IMR-90 (cell line): Measurements from ENCODE around the gene POLR3B. TPM values are rescaled to one million over a fixed set of nuclear protein-coding genes. Genes with fewer than 3 reads are reported as not detected.

Experiments
- ATAC-seq: fragments of 200-7000 bp; cut with Tn5 transposase; 2 replicates; pipeline ENCODE4 v1.9.1; 2020; ENCODE audit warnings: low read depth, mild to moderate bottlenecking, moderate library complexity
- BruUV-seq: library from RNA; stranded (reverse); fragments of 400-500 nt; replicated peaks from 2 replicates; lab custom pipeline; 2021; lab: Mats Ljungman, UMichigan
- CTCF ChIA-PET: fragments of 300-600 bp; formaldehyde crosslinking; extraction: SDS; loops from one replicate; lab custom pipeline; 2021; ENCODE audit warnings: antibody characterized with exemption; lab: Yijun Ruan, JAX
- POLR2A ChIA-PET: fragments of 300-600 bp; sonication (Branson Sonifier 250); formaldehyde crosslinking; loops from one replicate; lab custom pipeline; 2022; ENCODE audit warnings: antibody characterized with exemption; ENCODE audit not compliant: unreplicated experiment; lab: Charles Lee
- DNase-seq: peaks from one replicate; pipeline ENCODE4 v3.0.0; 2013
- H2AFZ ChIP-seq: replicated peaks from 2 replicates; pipeline ENCODE3; 2013; ENCODE audit warnings: low read length, mild to moderate bottlenecking; ENCODE audit not compliant: poor library complexity
- H2AK5ac ChIP-seq: 2 replicates; pipeline ENCODE4 v1.6.1; 2013; ENCODE audit warnings: low read depth, low read length, inconsistent platforms
- H2AK9ac ChIP-seq: replicated peaks from 2 replicates; pipeline ENCODE3; 2013; ENCODE audit warnings: mild to moderate bottlenecking, low read depth, low read length, moderate library complexity; ENCODE audit not compliant: poor library complexity
- H2BK120ac ChIP-seq: 2 replicates; pipeline ENCODE4 v1.6.1; 2013; ENCODE audit warnings: low read depth, low read length, inconsistent platforms
- H2BK15ac ChIP-seq: 3 replicates; pipeline ENCODE4 v1.6.1; 2013; ENCODE audit warnings: low read depth, low read length, inconsistent platforms
- H2BK20ac ChIP-seq: 2 replicates; pipeline ENCODE4 v1.6.1; 2013; ENCODE audit warnings: low read depth, mild to moderate bottlenecking, inconsistent platforms, low read length, moderate library complexity
- H2BK5ac ChIP-seq: 2 replicates; pipeline ENCODE4 v1.6.1; 2013; ENCODE audit warnings: mild to moderate bottlenecking, low read depth, low read length, inconsistent platforms; ENCODE audit not compliant: poor library complexity, severe bottlenecking
- H3K14ac ChIP-seq: replicated peaks from 2 replicates; pipeline ENCODE4 v1.6.1; 2013; ENCODE audit warnings: low read depth, low read length, inconsistent platforms
- H3K18ac ChIP-seq: 2 replicates; pipeline ENCODE4 v1.6.1; 2013; ENCODE audit warnings: low read depth, low read length, control low read depth
- H3K23ac ChIP-seq: 2 replicates; pipeline ENCODE4 v1.6.1; 2013; ENCODE audit warnings: low read depth, low read length, inconsistent platforms
- H3K27ac ChIP-seq: 2 replicates; pipeline ENCODE4 v1.5.1; 2013; ENCODE audit warnings: mild to moderate bottlenecking, control low read depth, low read length; ENCODE audit not compliant: insufficient read depth
- H3K27me3 ChIP-seq: 2 replicates; pipeline ENCODE4 v1.6.1; 2013; ENCODE audit warnings: low read length; ENCODE audit not compliant: control insufficient read depth, insufficient read depth
- H3K36me3 ChIP-seq: 2 replicates; pipeline ENCODE4 v1.6.1; 2013; ENCODE audit warnings: low read length, mixed read lengths; ENCODE audit not compliant: control insufficient read depth, insufficient read depth
- H3K4ac ChIP-seq: 2 replicates; pipeline ENCODE4 v1.6.1; 2013; ENCODE audit warnings: low read depth, low read length, inconsistent platforms
- H3K4me1 ChIP-seq: 2 replicates; pipeline ENCODE4 v1.6.1; 2013; ENCODE audit warnings: low read length, mixed read lengths; ENCODE audit not compliant: control insufficient read depth, insufficient read depth
- H3K4me2 ChIP-seq: 2 replicates; pipeline ENCODE4 v1.6.1; 2013; ENCODE audit warnings: low read depth, mild to moderate bottlenecking, control low read depth, low read length, moderate library complexity
- H3K4me3 ChIP-seq: 2 replicates; pipeline ENCODE4 v1.5.1; 2013; ENCODE audit warnings: low read depth, mild to moderate bottlenecking, control low read depth, low read length, moderate library complexity; ENCODE audit not compliant: insufficient read depth
- H3K56ac ChIP-seq: 2 replicates; pipeline ENCODE4 v1.6.1; 2013; ENCODE audit warnings: low read length, inconsistent platforms; ENCODE audit not compliant: insufficient read depth; ENCODE audit errors: extremely low read depth
- H3K79me1 ChIP-seq, 2 experiments: 2 replicates each; pipeline ENCODE4 v1.6.1; 2013; ENCODE audit warnings: low read length in 2 of 2, inconsistent platforms in 1 of 2, low read depth in 1 of 2
- H3K9ac ChIP-seq: 2 replicates; pipeline ENCODE4 v1.6.1; 2013; ENCODE audit warnings: low read depth, low read length, control low read depth
- H3K9me1 ChIP-seq: 2 replicates; pipeline ENCODE4 v1.6.1; 2013; ENCODE audit warnings: low read length, inconsistent platforms; ENCODE audit not compliant: insufficient read depth
- H3K9me3 ChIP-seq: 2 replicates; pipeline ENCODE4 v1.6.1; 2013; ENCODE audit warnings: low read length; ENCODE audit not compliant: control insufficient read depth, insufficient read depth
- H4K20me1 ChIP-seq: 2 replicates; pipeline ENCODE4 v1.6.1; 2013; ENCODE audit warnings: low read length, inconsistent platforms; ENCODE audit not compliant: insufficient read depth
- H4K5ac ChIP-seq: 2 replicates; pipeline ENCODE4 v1.6.1; 2013; ENCODE audit warnings: mild to moderate bottlenecking, low read depth, low read length, control low read depth
- H4K8ac ChIP-seq, 2 experiments: 2 replicates each; pipeline ENCODE4 v1.6.1; 2013; ENCODE audit warnings: low read depth in 2 of 2, low read length in 2 of 2, control low read depth in 1 of 2, inconsistent platforms in 1 of 2
- H4K91ac ChIP-seq: 2 replicates; pipeline ENCODE4 v1.6.1; 2013; ENCODE audit warnings: low read depth, low read length, inconsistent platforms; ENCODE audit not compliant: insufficient read depth
- BHLHE40 ChIP-seq: fragments of 150-350 bp; IDR thresholded peaks from 2 replicates; pipeline ENCODE4 v1.6.1; 2016; ENCODE audit warnings: mild to moderate bottlenecking, low read depth, low read length
- CEBPB ChIP-seq: IDR thresholded peaks from 2 replicates; pipeline ENCODE4 v1.6.1; 2012; ENCODE audit warnings: low read depth, low read length, improper control_type of control experiment
- CHD1 ChIP-seq: IDR thresholded peaks from 2 replicates; pipeline ENCODE4 v1.6.1; 2012; ENCODE audit warnings: low read depth, low read length, improper control_type of control experiment
- CTCF ChIP-seq: conservative IDR thresholded peaks from 2 replicates; pipeline ENCODE4 v1.5.1; 2012; ENCODE audit warnings: mild to moderate bottlenecking, low read depth, low read length, improper control_type of control experiment
- ELK1 ChIP-seq: fragments of 150-350 bp; IDR thresholded peaks from 2 replicates; pipeline ENCODE4 v1.6.1; 2016; ENCODE audit warnings: low read depth, mild to moderate bottlenecking, low read length, moderate library complexity, borderline replicate concordance
- FOS ChIP-seq: fragments of 150-350 bp; IDR thresholded peaks from 2 replicates; pipeline ENCODE4 v1.6.1; 2016; ENCODE audit warnings: low read depth, low read length
- MAFK ChIP-seq: IDR thresholded peaks from 2 replicates; pipeline ENCODE4 v1.6.1; 2012; ENCODE audit warnings: low read depth, low read length, improper control_type of control experiment
- MAZ ChIP-seq: IDR thresholded peaks from 2 replicates; pipeline ENCODE4 v1.6.1; 2012; ENCODE audit warnings: low read depth, mild to moderate bottlenecking, low read length, improper control_type of control experiment, moderate library complexity, borderline replicate concordance
- MXI1 ChIP-seq: IDR thresholded peaks from 2 replicates; pipeline ENCODE4 v1.6.1; 2012; ENCODE audit warnings: low read depth, mild to moderate bottlenecking, low read length, moderate library complexity, borderline replicate concordance
- NFE2L2 ChIP-seq: fragments of 150-350 bp; IDR thresholded peaks from 2 replicates; pipeline ENCODE4 v1.6.1; 2016; ENCODE audit warnings: low read depth, mild to moderate bottlenecking, low read length
- POLR2A ChIP-seq: IDR thresholded peaks from 2 replicates; pipeline ENCODE4 v1.6.1; 2012; ENCODE audit warnings: mild to moderate bottlenecking, low read depth, low read length
- RAD21 ChIP-seq: IDR thresholded peaks from 2 replicates; pipeline ENCODE4 v1.6.1; 2012; ENCODE audit warnings: low read length, improper control_type of control experiment
- RCOR1 ChIP-seq: IDR thresholded peaks from 2 replicates; pipeline ENCODE4 v1.6.1; 2012; ENCODE audit warnings: mild to moderate bottlenecking, low read length, improper control_type of control experiment; ENCODE audit not compliant: insufficient replicate concordance
- RFX5 ChIP-seq: IDR thresholded peaks from 2 replicates; pipeline ENCODE4 v1.8.0; 2012; ENCODE audit warnings: low read depth, mild to moderate bottlenecking, low read length, moderate library complexity
- SMC3 ChIP-seq: fragments of 150-350 bp; IDR thresholded peaks from 2 replicates; pipeline ENCODE4 v1.6.1; 2016; ENCODE audit warnings: low read depth, mild to moderate bottlenecking, antibody characterized with exemption, low read length, moderate library complexity
- USF2 ChIP-seq: fragments of 150-350 bp; IDR thresholded peaks from 2 replicates; pipeline ENCODE4 v1.6.1; 2017; ENCODE audit warnings: mild to moderate bottlenecking, antibody characterized with exemption, low read length, low read depth
- WGBS, 2 experiments: methylation state at CpG; one replicate each; pipeline versions ENCODE4 v1.1.5 to v1.1.7; 2013; ENCODE audit warnings: missing lambda C conversion rate in 2 of 2; ENCODE audit not compliant: insufficient read length in 1 of 2; ENCODE audit errors: extremely low coverage in 2 of 2; 5-methylcytosine and 5-hydroxymethylcytosine counted together
- dilution Hi-C: fragments of 300-500 bp; cut with HindIII; formaldehyde crosslinking; loops from one replicate; pipeline ENCODE4 v1.14.3; 2018; ENCODE audit warnings: low sequenced_read_pairs; ENCODE audit not compliant: unreplicated experiment
- in situ Hi-C: fragments of 300-500 bp; cut with MboI; formaldehyde crosslinking; loops from 3 replicates; pipeline ENCODE4 v1.14.3; 2019; ENCODE audit warnings: low sequenced_read_pairs, inconsistent platforms, mixed read lengths
- intact Hi-C: fragments of 100-400 bp; cut with micrococcal nuclease; formaldehyde crosslinking; loops from 2 replicates; pipeline ENCODE4 v1.10.0; 2022
- polyA plus RNA-seq, 3 experiments: library from polyadenylated mRNA; depleted of rRNA; stranded (reverse); fragments of >200 nt; gene quantifications; 2 replicates each; pipeline ENCODE4 v1.2.3, GENCODE V29; 2012; ENCODE audit warnings: low replicate concordance in 1 of 3
- total RNA-seq: library from RNA; depleted of rRNA; stranded (reverse); fragments of >200 nt; gene quantifications from 2 replicates; pipeline ENCODE4 v1.2.3, GENCODE V29; 2012

POLR3B gene
- total and polyA plus RNA-seq, 2 of the 4 experiments (the other 2 are of a cell fraction) = 6.9 to 15.4 TPM

- no peak overlapping the region for H2AK9ac ChIP-seq
- H3K9ac ChIP-seq = no peak overlapping the region
- WGBS, 2 experiments = 76% methylated on average over 2 of the region's 2 CpGs; no CpG with 5 or more reads in 1 of the 2 experiments
- TF ChIP-seq CHD1 = no peak
- TF ChIP-seq RAD21 = no peak
- TF ChIP-seq MAZ = no peak
- no peak for TF ChIP-seq BHLHE40
- TF ChIP-seq MAFK = no peak
- TF ChIP-seq MXI1 = no peak
- TF ChIP-seq NFE2L2 = no peak
- no peak for TF ChIP-seq RFX5
- no peak for TF ChIP-seq USF2
- TF ChIP-seq CTCF = no peak
- no peak for TF ChIP-seq ELK1
- TF ChIP-seq RCOR1 = no peak
- TF ChIP-seq POLR2A = no peak
- no peak for TF ChIP-seq FOS
- TF ChIP-seq CEBPB = no peak
- TF ChIP-seq SMC3 = no peak
- no peak overlapping the region for H3K4me2 ChIP-seq
- H4K91ac ChIP-seq = no peak overlapping the region
- BruUV-seq = no TSS peak
- H3K18ac ChIP-seq = no peak overlapping the region
- no peaks in the 10 kb centered on the region for H3K27me3 ChIP-seq
- H2BK15ac ChIP-seq = no peak overlapping the region
- DNase-seq (no peak), ATAC-seq (no peak)
- intact Hi-C loops (no loop called here), in situ Hi-C loops (no loop called here), dilution Hi-C loops (no loop called here)
- H3K79me1 ChIP-seq = no peaks in the 10 kb centered on the region
- no peak overlapping the region for H3K14ac ChIP-seq
- no peaks in the 10 kb centered on the region for H4K20me1 ChIP-seq
- H3K4ac ChIP-seq = no peak overlapping the region
- H3K9me1 ChIP-seq = peaks cover 10% of the 10 kb centered on the region; the same call in 1 of the 2 replicates
- no peak overlapping the region for H3K27ac ChIP-seq
- no peak overlapping the region for H3K56ac ChIP-seq
- no peak overlapping the region for H4K5ac ChIP-seq
- H2AFZ ChIP-seq = no peak overlapping the region
- ChIA-PET POLR2A (no interaction called here), CTCF (no interaction called here)
- H3K4me1 ChIP-seq = no peaks in the 10 kb centered on the region
- peaks cover 11% of the 10 kb centered on the region for H3K36me3 ChIP-seq
- H2BK120ac ChIP-seq = no peak overlapping the region
- no peak overlapping the region for H2AK5ac ChIP-seq
- no peak overlapping the region for H2BK5ac ChIP-seq
- no peak overlapping the region for H3K23ac ChIP-seq
- H2BK20ac ChIP-seq = no peak overlapping the region
- no peak overlapping the region for H4K8ac ChIP-seq
- H3K9me3 ChIP-seq = no peaks in the 10 kb centered on the region
- H3K4me3 ChIP-seq = no peak overlapping the region
Observed at GRCh38 chr12:106461730-106462129, 104.2 kb downstream of the POLR3B start.
